ENCODE measurements around the gene TTBK1.

GRCh38 chr6:43220439-43220951, 22.8 kb upstream of the TTBK1 start:
- TF ChIP-seq POLR2A (IDR thresholded peaks at IDR 0.05; ENCODE audit: low read depth, low read length): no peak
- TF ChIP-seq POLR2AphosphoS5 (IDR thresholded peaks at IDR 0.05; ENCODE audit: low read depth, low read length): no peak
- no peak for TF ChIP-seq TAF1 (IDR thresholded peaks at IDR 0.05; ENCODE audit: borderline replicate concordance, low read depth, low read length)

All from GM12892 (cell line).